Measurements from ENCODE around the gene DLK2.

The DLK2 gene

GRCh38 chr6:43454696-43455530 is 435 bp downstream of the DLK2 start:
- in situ Hi-C loops (cut with HindIII; ENCODE audit: low sequenced_read_pairs), result no loop called here

DNA sequence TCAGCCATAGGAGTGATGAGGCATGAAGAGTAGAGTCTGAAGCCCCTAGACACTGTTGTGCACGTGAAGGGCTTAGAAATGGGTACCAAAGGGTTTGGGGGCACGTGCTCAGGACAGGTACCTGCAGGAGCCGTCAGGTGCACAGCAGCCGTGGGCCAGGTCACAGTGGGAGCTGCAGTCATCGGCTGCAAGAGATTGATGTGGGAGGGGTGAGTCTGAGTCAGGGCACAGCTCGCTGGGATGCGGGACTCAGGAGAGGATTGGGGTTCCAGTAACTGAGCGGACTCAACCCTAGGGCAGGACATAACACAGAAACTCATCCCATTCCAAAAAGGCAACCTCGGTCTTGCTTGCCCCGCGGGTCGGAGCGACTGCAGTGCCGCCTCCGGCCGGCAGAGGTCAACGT is 1.1 kb downstream of the DLK2 start:
- in situ Hi-C loops (cut with HindIII; ENCODE audit: low sequenced_read_pairs), result no loop called here

DNA sequence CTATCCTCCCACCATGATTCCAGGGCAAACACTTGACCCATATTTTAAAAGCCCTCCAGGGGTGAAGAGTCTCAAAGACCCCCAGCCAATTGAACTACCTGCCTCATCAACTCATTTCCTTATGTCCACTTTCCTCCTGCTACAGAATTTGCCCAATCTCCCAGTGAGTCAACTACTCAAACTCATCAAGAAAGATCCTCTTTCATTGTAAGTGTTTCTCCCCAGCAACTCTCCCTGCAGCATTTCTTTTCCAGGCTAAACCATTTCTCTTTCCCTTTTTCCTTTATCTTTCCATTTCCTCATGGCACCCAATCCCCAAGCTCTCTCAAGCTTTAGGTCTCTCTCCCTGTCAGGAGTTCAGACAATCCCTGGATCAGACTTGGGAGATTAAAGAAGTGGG is 1.5 kb downstream of the DLK2 start:
- in situ Hi-C loops (cut with HindIII; ENCODE audit: low sequenced_read_pairs), result no loop called here

DNA sequence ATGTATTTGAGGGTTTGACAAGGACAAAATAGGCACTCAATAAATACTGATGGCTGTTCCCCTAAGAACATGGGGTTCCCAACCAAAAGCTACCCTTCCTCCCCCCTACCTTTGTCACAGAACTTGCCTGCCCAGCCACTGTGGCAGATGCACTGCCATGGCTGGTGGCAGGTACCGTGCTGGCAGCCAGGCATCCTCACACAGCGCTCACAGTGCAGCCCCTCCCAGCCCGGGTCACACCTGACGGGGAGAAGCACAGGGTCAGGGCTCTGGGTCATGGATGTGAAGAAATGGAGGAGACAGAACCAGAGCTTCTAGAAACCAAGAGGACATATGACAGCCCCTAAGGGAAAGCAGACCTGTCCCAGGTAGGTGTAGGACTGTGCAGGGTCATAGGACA is 2.5 kb downstream of the DLK2 start:
- in situ Hi-C loops (cut with HindIII; ENCODE audit: low sequenced_read_pairs), result no loop called here

- in situ Hi-C loops (cut with HindIII; ENCODE audit: low sequenced_read_pairs), result no loop called here
Observed at GRCh38 chr6:43451939-43452338, 3.4 kb downstream of the DLK2 start.

DNA sequence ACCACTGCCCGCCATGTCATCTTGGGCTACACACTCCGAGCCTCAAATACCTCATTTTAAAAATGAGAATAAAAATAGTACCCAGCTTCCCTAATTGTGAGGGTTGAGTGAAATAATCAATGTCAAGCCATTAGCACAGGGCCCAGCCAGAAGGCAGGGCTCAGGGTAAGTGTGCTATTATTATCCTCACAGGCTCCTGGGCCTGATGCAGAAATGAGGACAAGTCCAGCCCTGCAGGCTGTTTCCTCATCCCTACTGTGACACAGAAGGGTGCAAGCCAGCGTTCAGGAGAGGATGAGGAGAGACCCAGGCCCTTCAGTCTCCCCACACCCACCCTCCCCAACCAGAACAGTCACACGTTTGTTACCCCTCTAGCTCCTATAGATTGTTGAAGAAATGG is 4.0 kb downstream of the DLK2 start:
- in situ Hi-C loops (cut with HindIII; ENCODE audit: low sequenced_read_pairs), result no loop called here

DNA sequence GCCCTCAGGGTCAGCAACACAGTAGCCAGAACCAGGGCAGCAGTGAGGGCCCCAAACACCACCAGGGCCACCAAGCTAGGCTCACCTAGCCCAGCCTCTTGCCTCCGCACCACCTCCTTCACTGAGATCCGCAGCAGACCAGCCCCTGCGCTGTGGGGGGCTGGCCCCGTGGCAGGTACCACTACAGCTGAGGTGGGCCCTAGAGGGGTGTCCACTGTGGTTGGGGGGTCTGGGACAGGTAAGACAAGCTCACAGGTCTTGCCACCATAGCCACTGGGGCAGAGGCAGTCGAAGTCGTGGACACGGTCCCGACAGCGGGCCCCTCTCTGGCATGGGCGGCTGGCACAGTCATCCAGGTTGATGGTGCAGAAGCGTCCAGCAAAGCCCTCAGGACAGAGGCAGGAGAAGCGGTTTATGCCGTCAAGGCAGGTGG is 4.6 kb downstream of the DLK2 start:
- in situ Hi-C loops (cut with HindIII; ENCODE audit: low sequenced_read_pairs), result no loop called here

- in situ Hi-C loops (cut with HindIII; ENCODE audit: low sequenced_read_pairs), result no loop called here
Observed at GRCh38 chr6:43448916-43449315, 6.4 kb downstream of the DLK2 start.

GRCh38 chr6:43447604-43448003 is 7.7 kb downstream of the DLK2 start:
- in situ Hi-C loops (cut with HindIII; ENCODE audit: low sequenced_read_pairs), result no loop called here

DNA sequence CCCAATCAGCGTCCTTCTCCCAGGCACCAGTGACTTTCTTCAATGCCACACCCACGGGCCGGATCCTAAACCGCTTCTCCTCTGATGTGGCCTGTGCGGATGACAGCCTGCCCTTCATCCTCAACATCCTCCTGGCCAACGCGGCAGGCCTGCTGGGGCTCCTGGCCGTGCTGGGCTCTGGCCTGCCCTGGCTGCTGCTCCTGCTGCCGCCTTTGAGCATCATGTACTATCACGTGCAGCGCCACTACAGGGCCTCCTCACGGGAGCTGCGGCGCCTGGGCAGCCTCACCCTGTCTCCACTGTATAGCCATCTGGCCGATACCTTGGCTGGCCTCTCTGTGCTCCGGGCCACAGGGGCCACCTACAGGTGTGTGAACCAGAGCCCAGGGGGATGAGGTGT is 9.8 kb downstream of the DLK2 start:
- in situ Hi-C loops (cut with HindIII; ENCODE audit: low sequenced_read_pairs), result no loop called here

DNA sequence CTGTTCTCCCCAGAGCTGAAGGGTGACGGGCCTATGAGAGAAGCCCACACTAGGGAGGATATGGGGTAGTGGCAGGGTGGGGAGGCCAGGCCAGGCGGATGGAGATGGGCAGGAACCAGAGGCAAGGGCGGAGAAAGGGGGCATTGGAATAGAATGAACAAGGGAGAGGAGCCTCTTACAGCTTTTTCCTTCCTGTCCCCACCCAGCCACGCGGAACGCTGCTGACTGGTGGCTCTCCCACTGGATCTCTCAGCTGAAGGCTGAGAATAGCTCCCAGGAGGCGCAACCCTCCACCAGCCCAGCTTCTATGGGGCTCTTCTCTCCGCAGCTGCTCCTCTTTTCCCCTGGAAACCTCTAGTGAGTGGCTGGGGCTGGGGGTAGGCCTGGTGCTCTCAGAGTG is 10.8 kb downstream of the DLK2 start:
- in situ Hi-C loops (cut with HindIII; ENCODE audit: low sequenced_read_pairs), result no loop called here

- in situ Hi-C loops (cut with HindIII; ENCODE audit: low sequenced_read_pairs), result no loop called here
Observed at GRCh38 chr6:43444036-43444435, 11.3 kb downstream of the DLK2 start.

DNA sequence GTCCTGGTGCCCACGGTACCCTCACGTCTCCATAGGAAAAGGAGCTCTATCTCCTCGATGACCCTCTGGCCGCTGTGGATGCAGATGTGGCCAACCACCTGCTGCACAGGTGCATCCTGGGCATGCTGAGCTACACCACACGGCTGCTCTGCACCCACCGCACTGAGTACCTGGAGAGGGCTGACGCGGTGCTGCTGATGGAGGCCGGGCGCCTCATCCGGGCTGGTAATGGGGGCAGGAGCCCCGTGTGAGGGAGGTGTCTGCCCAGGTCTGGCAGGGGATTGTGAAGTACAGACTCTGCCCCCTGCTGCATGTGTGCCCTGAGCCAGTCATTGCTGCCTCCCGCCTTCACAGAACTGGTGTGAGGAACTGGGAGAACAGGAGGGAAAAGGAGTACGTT is 12.4 kb downstream of the DLK2 start:
- in situ Hi-C loops (cut with HindIII; ENCODE audit: low sequenced_read_pairs), result no loop called here

- in situ Hi-C loops (cut with HindIII; ENCODE audit: low sequenced_read_pairs), result no loop called here
Observed at GRCh38 chr6:43437700-43438099, 17.6 kb downstream of the DLK2 start.

- in situ Hi-C loops (cut with HindIII; ENCODE audit: low sequenced_read_pairs), result no loop called here
Observed at GRCh38 chr6:43436577-43437282, 18.6 kb downstream of the DLK2 start.

DNA sequence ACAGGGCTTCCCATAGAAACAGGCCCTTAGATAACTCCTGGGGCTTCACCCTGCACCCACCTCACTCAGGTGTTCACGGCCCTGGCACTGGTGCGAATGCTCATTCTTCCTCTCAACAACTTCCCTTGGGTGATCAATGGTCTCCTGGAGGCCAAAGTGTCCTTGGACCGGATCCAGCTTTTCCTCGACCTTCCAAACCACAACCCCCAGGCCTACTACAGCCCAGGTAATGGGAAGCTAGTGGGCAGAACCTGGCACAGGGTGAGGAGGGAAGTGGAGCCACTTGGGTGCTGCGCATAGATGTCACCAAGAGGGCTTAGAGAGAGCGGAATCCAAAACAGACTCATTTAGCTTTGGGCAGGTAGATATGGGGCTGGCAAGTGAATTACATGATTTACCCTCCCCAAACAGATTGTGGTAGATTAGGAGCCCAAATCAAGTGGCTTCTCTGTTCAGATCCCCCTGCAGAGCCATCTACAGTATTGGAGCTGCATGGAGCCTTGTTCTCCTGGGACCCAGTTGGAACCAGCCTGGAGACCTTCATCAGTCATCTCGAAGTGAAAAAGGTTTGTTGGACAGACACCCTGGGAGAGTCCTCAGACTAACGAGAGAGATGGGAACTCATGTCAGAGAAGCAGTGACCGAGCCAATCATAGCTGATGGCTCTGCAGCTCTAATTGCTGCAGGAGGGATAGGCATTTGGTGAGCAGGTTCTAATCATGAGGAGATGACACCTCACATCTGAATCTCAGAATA is 19.5 kb downstream of the DLK2 start:
- in situ Hi-C loops (cut with HindIII; ENCODE audit: low sequenced_read_pairs), result no loop called here

- in situ Hi-C loops (cut with HindIII; ENCODE audit: low sequenced_read_pairs), result no loop called here
Observed at GRCh38 chr6:43434943-43435342, 20.4 kb downstream of the DLK2 start.

DNA sequence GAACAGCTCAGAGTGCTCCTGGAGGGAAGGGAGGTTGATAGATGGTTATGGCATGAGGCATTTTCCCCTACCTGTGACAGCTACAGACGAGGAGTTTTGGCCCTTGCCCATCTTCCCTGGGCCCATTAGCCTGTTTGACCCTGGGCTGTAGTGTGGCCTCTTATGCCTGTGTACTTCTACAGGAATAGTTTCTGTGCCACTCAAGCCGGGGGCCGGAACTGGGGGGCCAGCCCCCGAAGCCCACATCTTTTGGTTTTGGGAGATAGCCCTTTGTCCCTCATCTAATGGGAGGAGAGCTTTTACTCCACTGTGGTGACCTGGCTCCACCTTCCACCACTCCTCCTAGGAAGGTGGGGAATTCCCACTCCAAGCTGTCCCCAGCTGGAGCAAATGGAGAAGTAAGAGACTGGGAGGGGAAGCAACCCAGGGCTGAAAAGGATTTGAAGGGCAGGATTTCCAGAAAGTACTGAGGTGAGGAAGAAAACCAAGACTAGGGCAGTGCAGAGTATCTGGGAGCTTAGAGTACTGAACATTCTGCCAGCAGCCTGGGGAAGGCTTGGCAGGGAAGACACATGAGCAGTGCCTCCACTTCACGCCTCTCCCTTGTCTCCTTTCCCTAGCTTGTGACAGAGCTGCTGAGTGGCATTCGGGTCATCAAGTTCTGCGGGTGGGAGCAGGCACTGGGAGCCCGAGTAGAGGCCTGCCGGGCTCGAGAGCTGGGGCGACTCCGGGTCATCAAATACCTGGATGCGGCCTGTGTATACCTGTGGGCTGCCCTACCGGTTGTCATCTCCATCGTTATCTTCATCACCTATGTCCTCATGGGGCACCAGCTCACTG is 21.1 kb downstream of the DLK2 start:
- in situ Hi-C loops (cut with HindIII; ENCODE audit: low sequenced_read_pairs), result no loop called here

- in situ Hi-C loops (cut with HindIII; ENCODE audit: low sequenced_read_pairs), result no loop called here
Observed at GRCh38 chr6:43433148-43433547, 22.2 kb downstream of the DLK2 start.

GRCh38 chr6:43432009-43432945 is 23.1 kb downstream of the DLK2 start:
- in situ Hi-C loops (cut with HindIII; ENCODE audit: low sequenced_read_pairs), result no loop called here

Data from DLD1 (cell line).